Stimulated activated CD4-positive, alpha-beta T cell treated with anti-CD3 and anti-CD28 coated beads, Interleukin-2, amount 100 ng/mL, for 24 hours (primary cell): ENCODE results near the gene RAVER2.
"Not testable (repeated sequence)": the region's sequence is repeated elsewhere in the genome, so short reads cannot be mapped to it uniquely, and the experiment has no call there.

Source experiments
- DNase-seq, 2 donors: peaks; one replicate each; pipeline ENCODE4 v3.0.0-alpha.2; 2020

RAVER2 gene

GRCh38 chr1:64820572-64820971, 75.7 kb downstream of the RAVER2 start:
- not testable (repeated sequence) for DNase-seq

GRCh38 chr1:64822621-64823020, 77.7 kb downstream of the RAVER2 start:
- no peak for DNase-seq

GRCh38 chr1:64823691-64824476, 79.0 kb downstream of the RAVER2 start:
- DNase-seq: peak; percentile 57 to 70

GRCh38 chr1:64826991-64827390, 82.1 kb downstream of the RAVER2 start:
- DNase-seq: no peak

- DNase-seq: no peak
Observed at GRCh38 chr1:64828829-64829228, 84.0 kb downstream of the RAVER2 start.

GRCh38 chr1:64829411-64830029, 84.6 kb downstream of the RAVER2 start:
- no peak for DNase-seq

GRCh38 chr1:64830030-64830651, 85.3 kb downstream of the RAVER2 start:
- no peak for DNase-seq

GRCh38 chr1:64834734-64835133, 89.9 kb downstream of the RAVER2 start:
- DNase-seq: no peak

- DNase-seq: no peak
Observed at GRCh38 chr1:64836802-64837201, 91.9 kb downstream of the RAVER2 start.

- DNase-seq: no peak
Observed at GRCh38 chr1:64838486-64838885, 93.6 kb downstream of the RAVER2 start.

- DNase-seq: no peak
Observed at GRCh38 chr1:64839261-64839660, 94.4 kb downstream of the RAVER2 start.

- no peak for DNase-seq
Observed at GRCh38 chr1:64839732-64840405, 95.0 kb downstream of the RAVER2 start.

GRCh38 chr1:64841330-64842065, 96.6 kb downstream of the RAVER2 start:
- DNase-seq: no peak

GRCh38 chr1:64842224-64842623, 97.3 kb downstream of the RAVER2 start:
- DNase-seq: no peak

- no peak for DNase-seq
Observed at GRCh38 chr1:64843675-64844074, 98.8 kb downstream of the RAVER2 start.

GRCh38 chr1:64844175-64844574, 99.3 kb downstream of the RAVER2 start:
- DNase-seq: no peak

- DNase-seq: no peak
Observed at GRCh38 chr1:64844609-64845008, 99.7 kb downstream of the RAVER2 start.

GRCh38 chr1:64845831-64846425, 101.1 kb downstream of the RAVER2 start:
- DNase-seq: no peak

- no peak for DNase-seq
Observed at GRCh38 chr1:64846573-64847430, 101.9 kb downstream of the RAVER2 start.

GRCh38 chr1:64847666-64848065, 102.8 kb downstream of the RAVER2 start:
- no peak for DNase-seq

- DNase-seq: no peak
Observed at GRCh38 chr1:64848136-64848535, 103.3 kb downstream of the RAVER2 start.
